ENCODE data around the gene ADAMTS2. TPM values are rescaled to one million over a fixed set of nuclear protein-coding genes. Genes with fewer than 3 reads are reported as not detected.

Gene ADAMTS2
- total and polyA plus RNA-seq, 10 donors, result 4.0 to 101 (median 47.5) TPM

DNA sequence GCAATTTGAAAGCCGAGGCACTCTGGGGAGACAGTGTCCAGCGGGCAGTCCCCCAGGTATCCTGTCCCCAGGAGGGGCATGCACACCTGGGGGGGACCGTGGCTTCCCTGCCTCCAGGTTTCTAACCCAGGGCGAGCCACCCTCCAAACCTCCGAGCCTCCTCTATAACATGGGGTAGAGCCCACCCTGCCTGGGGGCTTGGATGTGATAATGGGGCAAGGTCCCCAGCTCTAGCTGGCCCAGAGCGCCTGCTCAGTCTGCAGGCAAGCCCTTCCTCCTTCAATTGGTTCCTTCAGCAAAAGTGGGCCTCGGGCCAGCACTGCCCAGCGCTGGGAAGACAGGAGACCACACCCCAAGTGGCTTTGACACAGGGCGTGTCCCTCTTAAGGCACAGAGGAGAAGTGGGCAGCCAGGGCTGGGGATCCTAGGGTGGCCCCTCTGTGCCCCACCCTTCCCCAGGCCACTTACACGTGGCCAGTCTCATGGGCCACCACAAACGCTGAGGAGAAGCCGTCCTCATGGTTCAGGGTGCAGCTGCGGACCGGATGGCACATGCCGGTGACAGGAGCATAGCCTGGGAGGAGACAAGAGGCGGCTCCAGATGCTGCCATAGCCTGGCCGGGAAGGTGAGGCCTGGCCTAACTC, 190.8 kb downstream of the ADAMTS2 start:
- H3K4me3 ChIP-seq, result no peak overlapping the region
- H3K4me1 ChIP-seq, result peaks cover 0 to 6% (median 0%) of the 10 kb centered on the region in 6 donors
- no peaks in the 10 kb centered on the region for H3K9me3 ChIP-seq
- TF ChIP-seq POLR2A (IDR thresholded peaks at IDR 0.05) (no peak), POLR2AphosphoS5 (IDR thresholded peaks at IDR 0.05) (no peak)
- TF ChIP-seq, protein P1, sequence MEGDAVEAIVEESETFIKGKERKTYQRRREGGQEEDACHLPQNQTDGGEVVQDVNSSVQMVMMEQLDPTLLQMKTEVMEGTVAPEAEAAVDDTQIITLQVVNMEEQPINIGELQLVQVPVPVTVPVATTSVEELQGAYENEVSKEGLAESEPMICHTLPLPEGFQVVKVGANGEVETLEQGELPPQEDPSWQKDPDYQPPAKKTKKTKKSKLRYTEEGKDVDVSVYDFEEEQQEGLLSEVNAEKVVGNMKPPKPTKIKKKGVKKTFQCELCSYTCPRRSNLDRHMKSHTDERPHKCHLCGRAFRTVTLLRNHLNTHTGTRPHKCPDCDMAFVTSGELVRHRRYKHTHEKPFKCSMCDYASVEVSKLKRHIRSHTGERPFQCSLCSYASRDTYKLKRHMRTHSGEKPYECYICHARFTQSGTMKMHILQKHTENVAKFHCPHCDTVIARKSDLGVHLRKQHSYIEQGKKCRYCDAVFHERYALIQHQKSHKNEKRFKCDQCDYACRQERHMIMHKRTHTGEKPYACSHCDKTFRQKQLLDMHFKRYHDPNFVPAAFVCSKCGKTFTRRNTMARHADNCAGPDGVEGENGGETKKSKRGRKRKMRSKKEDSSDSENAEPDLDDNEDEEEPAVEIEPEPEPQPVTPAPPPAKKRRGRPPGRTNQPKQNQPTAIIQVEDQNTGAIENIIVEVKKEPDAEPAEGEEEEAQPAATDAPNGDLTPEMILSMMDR (IDR thresholded peaks at IDR 0.05 in 8 of 11, conservative IDR thresholded peaks at IDR 0.05 in 3 of 11), result no peak
- no peak overlapping the region for H3K27ac ChIP-seq
- intact Hi-C loops (cut with DNase I; ENCODE audit: low total_unique reads), result no loop called here
- DNase-seq, result peak; percentile 69
- H3K36me3 ChIP-seq, result peaks cover 0 to 93% (median 2%) of the 10 kb centered on the region in 6 donors
- 84 to 92% (median 86%) methylated on average over 8 to 17 of the region's 17 CpGs for WGBS, 5 donors
- no peaks in the 10 kb centered on the region for H3K27me3 ChIP-seq (replicated peaks in 1 of 7)

DNA sequence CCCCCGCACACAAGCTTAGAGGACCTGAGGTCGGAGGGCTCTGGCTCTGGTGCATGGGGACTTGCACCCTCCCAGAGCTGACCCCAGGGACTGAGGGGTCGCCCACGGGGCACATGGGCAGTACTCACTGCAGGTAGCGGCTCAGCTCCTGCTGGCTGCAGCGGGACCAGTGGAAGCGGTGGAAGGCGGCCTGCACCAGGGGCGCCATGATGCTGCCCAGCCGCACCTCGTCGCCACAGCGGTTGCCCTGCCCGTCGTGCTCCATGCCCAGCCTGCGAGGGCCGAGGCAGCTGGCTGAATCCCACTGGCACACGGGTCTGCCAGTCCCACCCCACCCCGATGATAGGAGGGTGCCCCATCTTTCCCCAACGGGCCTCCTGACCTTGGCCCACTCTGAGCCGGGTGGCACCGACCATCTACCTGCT, 191.3 kb downstream of the ADAMTS2 start:
- 93 to 96% (median 95%) methylated on average over 13 to 22 of the region's 22 CpGs; no CpG with 5 or more reads in 1 of the 5 donors for WGBS, 5 donors
- Histone ChIP-seq H3K27ac (no peak overlapping the region), H3K4me3 (no peak overlapping the region), H3K4me1 (peaks cover 0 to 6% (median 0%) of the 10 kb centered on the region in 6 donors), H3K9me3 (no peaks in the 10 kb centered on the region), H3K36me3 (peaks cover 0 to 96% (median 2%) of the 10 kb centered on the region in 6 donors), H3K27me3 (replicated peaks in 1 of 7) (no peaks in the 10 kb centered on the region)
- TF ChIP-seq, protein P1 (IDR thresholded peaks at IDR 0.05 in 8 of 11, conservative IDR thresholded peaks at IDR 0.05 in 3 of 11), result no peak
- TF ChIP-seq POLR2AphosphoS5 (IDR thresholded peaks at IDR 0.05) (no peak), POLR2A (IDR thresholded peaks at IDR 0.05) (no peak)
- intact Hi-C loops (cut with DNase I; ENCODE audit: low total_unique reads), result no loop called here
- no peak for DNase-seq

DNA sequence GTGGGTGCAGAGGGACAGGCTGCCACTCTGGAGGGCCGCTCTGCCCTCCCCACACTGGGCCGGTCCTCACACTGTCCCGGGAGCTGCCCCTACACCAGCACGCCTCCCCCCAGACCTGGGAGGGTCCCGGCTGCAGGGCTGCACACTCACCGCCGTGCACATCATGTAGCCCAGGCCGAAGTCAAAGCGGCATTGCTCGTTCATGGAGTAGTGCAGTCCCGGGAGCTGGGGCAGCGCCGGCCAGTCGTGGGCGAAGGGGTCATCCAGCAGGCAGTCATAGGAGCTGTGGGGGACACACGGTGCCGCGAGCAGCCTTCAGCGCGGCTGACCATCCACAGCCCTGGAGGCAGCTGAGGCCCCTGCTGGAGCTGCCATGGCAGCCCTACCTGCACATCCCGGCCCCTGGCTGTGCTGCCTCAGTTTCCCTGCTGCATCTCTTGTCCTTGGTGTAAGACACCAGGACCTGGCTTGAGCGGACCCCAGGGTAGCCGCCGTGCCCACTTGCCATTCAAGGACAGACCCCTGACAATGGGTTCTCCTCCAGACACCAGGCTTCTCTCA, 191.8 kb downstream of the ADAMTS2 start:
- WGBS, 5 donors, result 76 to 95% (median 94%) methylated on average over 11 to 24 of the region's 24 CpGs
- H3K27ac ChIP-seq, result no peak overlapping the region
- intact Hi-C loops (cut with DNase I; ENCODE audit: low total_unique reads), result no loop called here
- H3K9me3 ChIP-seq, result no peaks in the 10 kb centered on the region
- no peak overlapping the region for H3K4me3 ChIP-seq
- no peaks in the 10 kb centered on the region for H3K27me3 ChIP-seq (replicated peaks in 1 of 7)
- peaks cover 0 to 6% (median 0%) of the 10 kb centered on the region in 6 donors for H3K4me1 ChIP-seq
- H3K36me3 ChIP-seq, result peaks cover 0 to 96% (median 1%) of the 10 kb centered on the region in 6 donors
- peak; percentile 62 for DNase-seq
- no peak for TF ChIP-seq POLR2AphosphoS5 (IDR thresholded peaks at IDR 0.05)
- TF ChIP-seq, protein P1 (IDR thresholded peaks at IDR 0.05 in 8 of 11, conservative IDR thresholded peaks at IDR 0.05 in 3 of 11), result no peak
- TF ChIP-seq POLR2A (IDR thresholded peaks at IDR 0.05), result no peak

DNA sequence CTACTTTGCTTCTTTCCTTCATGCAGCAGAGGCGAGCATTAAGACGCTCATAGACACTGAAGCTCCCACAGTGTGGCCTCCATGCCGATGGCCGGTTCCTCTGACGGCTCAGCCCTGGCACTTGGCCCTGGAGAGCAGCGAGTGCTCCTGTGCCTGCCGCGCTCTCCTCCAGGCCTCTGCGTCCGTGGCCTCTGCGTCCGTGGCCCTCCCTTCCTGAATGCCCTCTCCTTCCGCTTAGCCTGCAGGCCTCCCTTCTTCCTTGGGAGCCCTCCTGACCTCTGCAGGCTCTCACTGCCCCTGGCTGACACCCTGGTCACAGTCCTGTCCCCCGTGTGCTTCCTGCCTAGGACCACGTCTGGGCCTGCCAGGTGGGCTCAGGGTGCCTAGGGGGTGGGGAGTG, 192.3 kb downstream of the ADAMTS2 start:
- no peak overlapping the region for H3K4me3 ChIP-seq
- WGBS, 5 donors, result 83 to 90% (median 85%) methylated on average over 14 to 15 of the region's 15 CpGs
- H3K36me3 ChIP-seq, result peaks cover 0 to 96% (median 0%) of the 10 kb centered on the region in 6 donors
- H3K4me1 ChIP-seq, result peaks cover 0 to 6% (median 0%) of the 10 kb centered on the region in 6 donors
- TF ChIP-seq POLR2AphosphoS5 (IDR thresholded peaks at IDR 0.05) (no peak), POLR2A (IDR thresholded peaks at IDR 0.05) (no peak)
- TF ChIP-seq, protein P1 (IDR thresholded peaks at IDR 0.05 in 8 of 11, conservative IDR thresholded peaks at IDR 0.05 in 3 of 11), result no peak
- intact Hi-C loops (cut with DNase I; ENCODE audit: low total_unique reads), result no loop called here
- no peaks in the 10 kb centered on the region for H3K27me3 ChIP-seq (replicated peaks in 1 of 7)
- no peak overlapping the region for H3K27ac ChIP-seq
- no peaks in the 10 kb centered on the region for H3K9me3 ChIP-seq
- peak; percentile 62 for DNase-seq
